OCI-LY3 (cell line): ENCODE measurements around the gene ALKBH5.

ENCODE experiments used
- EZH2phosphoT487 ChIP-seq: fragments of 200-600 bp; shearing (Covaris generic); IDR thresholded peaks from 2 replicates; pipeline ENCODE4 v1.6.1; 2018; ENCODE audit warnings: antibody characterized with exemption, mixed run types, low read depth
- TF ChIP-seq, protein P1 (sequence below): fragments of 200-600, 300-600 bp; sonication (generic); IDR thresholded peaks from 2 replicates; pipeline ENCODE4 v1.5.1; 2014; ENCODE audit warnings: antibody characterized with exemption, low read length, low read depth

DNA sequence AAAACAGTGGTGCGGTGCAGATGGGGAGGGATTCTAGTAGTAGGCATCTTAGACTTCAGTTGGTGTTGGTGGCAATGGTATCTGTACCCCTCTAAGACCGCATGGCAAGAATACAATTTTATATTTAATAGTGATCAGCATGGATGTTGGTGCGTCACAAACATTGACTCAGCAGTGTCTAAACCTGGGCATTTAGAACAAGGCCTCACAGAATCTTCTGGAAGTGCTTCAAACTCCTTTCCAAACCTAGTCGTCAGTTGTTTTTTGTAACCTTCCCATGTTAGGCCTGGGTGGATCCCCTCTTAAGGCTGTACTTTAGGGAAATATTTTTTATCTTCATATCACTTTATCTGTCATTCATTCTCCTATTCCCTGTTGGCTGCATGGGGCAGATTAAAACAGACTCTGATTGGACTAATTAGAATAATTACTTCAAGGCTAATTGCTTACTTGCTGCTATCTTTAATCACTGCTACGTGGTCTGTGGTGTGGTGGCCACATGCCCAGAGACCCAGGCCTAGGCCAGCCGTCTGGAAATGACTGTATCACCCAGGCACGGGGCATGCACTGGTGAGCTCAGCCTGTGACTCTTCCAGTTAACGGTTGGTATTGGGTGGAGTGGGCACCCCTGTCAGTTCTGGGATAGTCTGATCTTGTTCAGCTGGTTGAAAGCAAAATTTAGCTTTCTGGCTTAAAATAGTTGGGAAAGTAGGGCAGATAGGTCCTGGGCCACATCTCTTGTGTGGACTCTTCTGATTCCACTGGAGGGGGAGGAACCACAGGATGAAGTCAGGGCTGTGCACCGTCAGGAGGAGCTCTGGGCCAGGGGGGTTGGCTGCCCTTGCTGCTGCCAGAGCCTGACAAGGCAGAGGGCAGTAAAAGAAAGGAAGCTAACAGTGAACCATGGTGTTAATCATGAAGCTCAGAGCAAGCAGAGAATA, 4.5 kb downstream of the ALKBH5 start:
- TF ChIP-seq, protein P1, sequence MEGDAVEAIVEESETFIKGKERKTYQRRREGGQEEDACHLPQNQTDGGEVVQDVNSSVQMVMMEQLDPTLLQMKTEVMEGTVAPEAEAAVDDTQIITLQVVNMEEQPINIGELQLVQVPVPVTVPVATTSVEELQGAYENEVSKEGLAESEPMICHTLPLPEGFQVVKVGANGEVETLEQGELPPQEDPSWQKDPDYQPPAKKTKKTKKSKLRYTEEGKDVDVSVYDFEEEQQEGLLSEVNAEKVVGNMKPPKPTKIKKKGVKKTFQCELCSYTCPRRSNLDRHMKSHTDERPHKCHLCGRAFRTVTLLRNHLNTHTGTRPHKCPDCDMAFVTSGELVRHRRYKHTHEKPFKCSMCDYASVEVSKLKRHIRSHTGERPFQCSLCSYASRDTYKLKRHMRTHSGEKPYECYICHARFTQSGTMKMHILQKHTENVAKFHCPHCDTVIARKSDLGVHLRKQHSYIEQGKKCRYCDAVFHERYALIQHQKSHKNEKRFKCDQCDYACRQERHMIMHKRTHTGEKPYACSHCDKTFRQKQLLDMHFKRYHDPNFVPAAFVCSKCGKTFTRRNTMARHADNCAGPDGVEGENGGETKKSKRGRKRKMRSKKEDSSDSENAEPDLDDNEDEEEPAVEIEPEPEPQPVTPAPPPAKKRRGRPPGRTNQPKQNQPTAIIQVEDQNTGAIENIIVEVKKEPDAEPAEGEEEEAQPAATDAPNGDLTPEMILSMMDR, result no peak
- TF ChIP-seq EZH2phosphoT487, result no peak
